ENCODE measurements around the gene MED13L. TPM values are rescaled to one million over a fixed set of nuclear protein-coding genes. Genes with fewer than 3 reads are reported as not detected.

The MED13L gene
- polyA plus RNA-seq, 4 donors = 9.8 to 74.0 (median 14.3) TPM

DNA sequence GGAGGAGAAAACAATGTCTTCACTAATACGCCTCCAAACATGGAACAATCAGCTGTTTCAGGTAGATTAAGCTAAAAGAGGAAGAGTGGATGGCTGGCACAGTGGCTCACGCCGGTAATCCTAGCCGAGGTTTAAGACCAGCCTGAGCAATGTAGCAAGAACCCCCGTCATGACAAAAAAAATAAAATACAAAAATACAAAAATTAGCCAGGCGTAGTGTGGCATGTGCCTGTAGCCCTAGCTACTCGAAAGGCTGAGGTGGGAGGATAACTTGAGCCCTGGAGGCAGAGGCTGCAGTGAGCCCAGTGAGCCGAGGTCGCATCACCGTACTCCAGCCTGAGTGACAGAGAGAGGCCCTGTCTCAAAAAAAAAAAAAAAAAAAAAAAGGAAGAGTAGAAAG lies 1.2 kb upstream of the MED13L start:
- H3K36me3 ChIP-seq (ENCODE audit: control insufficient read depth in 3 of 3, insufficient read depth in 2 of 3, low read depth in 1 of 3, low read length in 3 of 3) = no peaks in the 10 kb centered on the region
- DNase-seq (no peak), FAIRE-seq (no peak)
- no peak overlapping the region for H3K4me3 ChIP-seq (ENCODE audit: low read depth in 1 of 3, low read length in 3 of 3)
- H3K4me1 ChIP-seq (ENCODE audit: control insufficient read depth in 3 of 3, insufficient read depth in 2 of 3, low read depth in 1 of 3, low read length in 2 of 3) = peaks cover 0 to 10% (median 4%) of the 10 kb centered on the region in 3 donors
- no peak overlapping the region for H3K27ac ChIP-seq (ENCODE audit: low read depth in 1 of 3, low read length in 2 of 3)
- 85 to 91% (median 90%) methylated on average over 10 of the region's 10 CpGs for WGBS, 3 donors
- no peaks in the 10 kb centered on the region for H3K27me3 ChIP-seq (ENCODE audit: control insufficient read depth in 3 of 3, insufficient read depth in 3 of 3, low read length in 3 of 3)
- no peaks in the 10 kb centered on the region for H3K9me3 ChIP-seq (ENCODE audit: control insufficient read depth in 2 of 2, insufficient read depth in 1 of 2, low read depth in 1 of 2, low read length in 1 of 2)

DNA sequence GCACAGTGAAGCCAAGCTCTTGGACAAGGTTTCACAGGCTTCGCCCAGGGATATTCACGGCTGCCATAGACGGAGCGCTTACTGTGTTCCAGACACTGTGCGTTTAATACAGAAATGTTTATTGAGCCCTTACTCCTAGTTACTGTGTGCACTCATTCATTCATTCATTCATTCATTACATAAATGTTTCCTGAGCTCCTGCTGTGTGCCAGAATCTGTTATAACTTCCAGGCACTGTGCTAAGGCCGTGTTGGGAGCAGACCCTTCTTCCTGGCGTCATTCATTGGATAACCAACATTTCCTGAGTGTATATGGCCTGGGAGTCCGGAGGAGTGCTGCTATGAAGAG lies 760 bp upstream of the MED13L start:
- FAIRE-seq (no peak), DNase-seq (no peak)
- H3K27ac ChIP-seq (ENCODE audit: low read depth in 1 of 3, low read length in 2 of 3) = peak overlapping the region in 1 of 3 donors; percentile 25
- no peaks in the 10 kb centered on the region for H3K27me3 ChIP-seq (ENCODE audit: control insufficient read depth in 3 of 3, insufficient read depth in 3 of 3, low read length in 3 of 3)
- WGBS, 3 donors = 54 to 60% (median 57%) methylated on average over 8 of the region's 8 CpGs
- peak overlapping the region in 2 of 3 donors; percentile 24 to 97 for H3K4me3 ChIP-seq (ENCODE audit: low read depth in 1 of 3, low read length in 3 of 3)
- no peaks in the 10 kb centered on the region for H3K36me3 ChIP-seq (ENCODE audit: control insufficient read depth in 3 of 3, insufficient read depth in 2 of 3, low read depth in 1 of 3, low read length in 3 of 3)
- H3K4me1 ChIP-seq (ENCODE audit: control insufficient read depth in 3 of 3, insufficient read depth in 2 of 3, low read depth in 1 of 3, low read length in 2 of 3) = peaks cover 0 to 10% (median 4%) of the 10 kb centered on the region in 3 donors
- no peaks in the 10 kb centered on the region for H3K9me3 ChIP-seq (ENCODE audit: control insufficient read depth in 2 of 2, insufficient read depth in 1 of 2, low read depth in 1 of 2, low read length in 1 of 2)

DNA sequence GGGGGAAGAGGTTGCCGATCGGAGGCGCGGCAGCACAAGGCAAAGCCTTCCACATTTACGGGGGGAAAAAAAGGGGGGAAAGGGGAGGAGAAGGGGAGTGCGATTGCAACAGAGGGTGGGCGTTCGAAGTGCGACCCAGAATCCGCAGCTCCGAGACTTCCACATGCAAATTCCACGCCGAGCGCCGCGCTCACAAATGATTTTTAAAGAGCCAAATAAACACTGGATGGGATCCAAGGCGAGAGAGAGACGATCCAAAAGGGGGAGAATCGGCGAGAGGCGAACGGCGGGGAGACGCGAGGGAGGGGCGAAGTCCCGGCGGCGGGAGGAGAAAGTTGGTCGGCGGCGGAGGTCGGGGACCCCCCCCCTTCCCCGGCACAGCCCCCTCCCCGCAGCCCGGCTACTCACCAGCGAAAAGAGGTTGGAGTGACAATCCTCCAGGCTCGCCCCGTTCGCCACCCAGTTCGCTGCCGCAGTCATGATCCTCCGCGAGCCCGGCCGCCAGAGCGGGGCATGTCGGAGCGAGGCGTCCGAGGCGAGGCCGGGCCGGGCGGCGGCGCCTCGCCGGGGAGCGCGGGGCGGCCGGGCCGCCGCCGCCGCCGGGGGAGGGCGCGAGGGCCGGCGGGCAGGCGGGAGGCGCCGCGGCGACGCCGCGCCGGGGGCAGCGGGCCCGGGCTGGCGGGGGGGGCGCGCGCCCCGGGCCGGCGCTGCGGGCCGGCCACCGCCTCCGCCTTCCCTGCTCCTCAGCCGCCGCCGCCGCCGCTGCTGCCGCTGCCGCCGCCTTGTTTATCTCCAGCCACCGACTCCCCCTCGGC lies 634 bp downstream of the MED13L start:
- Histone ChIP-seq H3K9me3 (ENCODE audit: control insufficient read depth in 2 of 2, insufficient read depth in 1 of 2, low read depth in 1 of 2, low read length in 1 of 2) (no peaks in the 10 kb centered on the region), H3K4me1 (ENCODE audit: control insufficient read depth in 3 of 3, insufficient read depth in 2 of 3, low read depth in 1 of 3, low read length in 2 of 3) (peaks cover 0 to 5% (median 0%) of the 10 kb centered on the region in 3 donors), H3K27ac (ENCODE audit: low read depth in 1 of 3, low read length in 2 of 3) (peak overlapping the region; percentile 84 to 96 (median 86)), H3K27me3 (ENCODE audit: control insufficient read depth in 3 of 3, insufficient read depth in 3 of 3, low read length in 3 of 3) (no peaks in the 10 kb centered on the region), H3K36me3 (ENCODE audit: control insufficient read depth in 3 of 3, insufficient read depth in 2 of 3, low read depth in 1 of 3, low read length in 3 of 3) (no peaks in the 10 kb centered on the region), H3K4me3 (ENCODE audit: low read depth in 1 of 3, low read length in 3 of 3) (peak overlapping the region; percentile 86 to 97 (median 94))
- FAIRE-seq (no peak), DNase-seq (peak; percentile 72 to 85)
- 0 to 1% (median 1%) methylated on average over 42 to 103 of the region's 104 CpGs for WGBS, 3 donors

DNA sequence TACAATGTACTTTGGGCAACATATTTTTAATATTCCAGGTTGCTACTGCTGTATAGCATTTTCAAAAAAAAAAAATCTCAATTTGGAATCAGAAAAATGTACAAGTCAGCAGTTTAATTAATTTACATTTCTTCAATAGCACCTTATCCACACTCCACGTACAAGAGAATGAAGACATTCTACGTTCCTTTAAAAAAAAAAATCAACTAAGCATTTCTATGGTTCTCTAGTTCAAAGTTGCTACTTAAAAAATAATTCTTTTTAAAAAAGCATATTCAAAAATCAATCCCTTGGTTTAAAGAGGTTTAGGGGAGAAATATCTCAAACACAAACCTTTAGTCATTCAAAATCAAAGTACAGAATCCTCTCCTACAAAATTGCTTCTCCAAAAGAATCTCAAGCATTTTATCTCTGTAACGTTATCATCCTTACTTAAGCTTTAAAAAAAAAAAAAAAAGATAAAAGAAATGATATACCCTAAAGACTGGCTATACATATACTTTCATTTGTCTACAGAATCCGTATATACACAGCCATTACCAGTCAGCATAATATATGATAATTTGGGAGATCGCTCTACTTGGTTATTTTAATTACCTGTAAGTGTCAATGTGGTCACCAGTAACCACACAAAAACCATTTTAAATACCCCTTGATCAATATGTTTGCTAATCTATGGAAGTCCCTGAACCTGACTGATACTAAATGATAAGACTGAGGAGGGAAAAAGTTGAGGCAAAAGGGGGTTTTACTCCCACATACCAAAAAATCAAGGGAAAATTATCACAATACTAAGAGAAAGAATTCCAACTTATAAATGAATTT lies 2.7 kb downstream of the MED13L start:
- DNase-seq (no peak), FAIRE-seq (no peak)
- Histone ChIP-seq H3K4me1 (ENCODE audit: control insufficient read depth in 3 of 3, insufficient read depth in 2 of 3, low read depth in 1 of 3, low read length in 2 of 3) (no peaks in the 10 kb centered on the region), H3K4me3 (ENCODE audit: low read depth in 1 of 3, low read length in 3 of 3) (no peak overlapping the region), H3K9me3 (ENCODE audit: control insufficient read depth in 2 of 2, insufficient read depth in 1 of 2, low read depth in 1 of 2, low read length in 1 of 2) (no peaks in the 10 kb centered on the region), H3K27me3 (ENCODE audit: control insufficient read depth in 3 of 3, insufficient read depth in 3 of 3, low read length in 3 of 3) (no peaks in the 10 kb centered on the region), H3K36me3 (ENCODE audit: control insufficient read depth in 3 of 3, insufficient read depth in 2 of 3, low read depth in 1 of 3, low read length in 3 of 3) (no peaks in the 10 kb centered on the region), H3K27ac (ENCODE audit: low read depth in 1 of 3, low read length in 2 of 3) (no peak overlapping the region)
- WGBS, 3 donors = 23 to 40% (median 39%) methylated on average over 5 of the region's 5 CpGs

DNA sequence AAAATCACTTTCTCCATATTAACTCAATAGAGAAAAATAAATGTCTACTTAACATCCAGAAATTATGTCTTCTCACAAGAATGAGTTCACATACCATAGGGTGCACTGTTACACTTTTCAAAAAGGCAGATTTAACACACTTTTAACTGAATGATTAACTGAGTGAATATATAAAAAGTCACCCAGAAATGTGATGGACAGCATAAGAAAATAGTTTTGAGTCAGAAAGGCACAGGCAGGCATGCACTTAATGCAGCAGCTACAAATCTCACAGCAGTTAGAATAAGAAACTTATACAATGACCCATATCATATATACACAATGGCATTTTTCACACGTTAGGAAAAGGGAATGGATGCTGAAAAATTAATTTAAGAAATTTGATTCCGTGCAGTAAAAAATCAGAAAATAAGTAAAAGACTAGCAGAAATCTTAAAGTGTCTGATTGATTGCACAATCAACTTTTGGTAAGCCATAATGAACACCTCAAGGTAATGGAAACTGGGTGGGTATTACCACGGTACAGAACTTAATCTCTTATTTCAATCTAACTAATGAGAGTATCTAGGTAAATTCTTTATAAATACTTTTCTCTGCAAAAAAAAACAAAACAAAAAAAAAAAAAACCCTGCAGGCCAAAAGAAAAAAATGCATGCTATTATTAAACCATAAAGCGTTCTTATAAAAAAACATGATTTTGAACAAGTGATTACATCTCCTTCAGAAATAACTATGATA lies 3.5 kb downstream of the MED13L start:
- DNase-seq (no peak), FAIRE-seq (no peak)
- Histone ChIP-seq H3K27me3 (ENCODE audit: control insufficient read depth in 3 of 3, insufficient read depth in 3 of 3, low read length in 3 of 3) (no peaks in the 10 kb centered on the region), H3K36me3 (ENCODE audit: control insufficient read depth in 3 of 3, insufficient read depth in 2 of 3, low read depth in 1 of 3, low read length in 3 of 3) (no peaks in the 10 kb centered on the region), H3K4me1 (ENCODE audit: control insufficient read depth in 3 of 3, insufficient read depth in 2 of 3, low read depth in 1 of 3, low read length in 2 of 3) (no peaks in the 10 kb centered on the region), H3K4me3 (ENCODE audit: low read depth in 1 of 3, low read length in 3 of 3) (no peak overlapping the region), H3K9me3 (ENCODE audit: control insufficient read depth in 2 of 2, insufficient read depth in 1 of 2, low read depth in 1 of 2, low read length in 1 of 2) (no peaks in the 10 kb centered on the region), H3K27ac (ENCODE audit: low read depth in 1 of 3, low read length in 2 of 3) (no peak overlapping the region)
- 40 to 49% (median 43%) methylated on average over 4 of the region's 4 CpGs for WGBS, 3 donors

DNA sequence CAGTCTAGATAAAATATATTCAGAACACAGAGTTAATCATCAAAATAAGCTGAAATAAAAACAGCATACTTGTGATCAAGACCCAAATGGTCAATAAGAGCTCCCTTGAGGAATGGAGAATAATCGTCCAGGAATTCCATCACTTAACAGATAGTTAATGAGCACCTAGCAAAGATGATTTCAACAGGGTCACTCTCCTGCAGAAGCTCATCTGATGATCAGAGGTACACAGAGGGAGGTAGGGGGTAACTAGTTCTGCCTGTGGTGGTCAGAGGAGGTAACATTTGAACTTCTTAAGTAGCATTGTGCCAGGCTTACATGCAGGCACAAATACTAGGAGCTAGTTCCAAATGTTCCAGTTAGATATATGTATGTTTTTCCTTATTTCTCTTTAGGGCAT lies 9.5 kb downstream of the MED13L start:
- FAIRE-seq = no peak

DNA sequence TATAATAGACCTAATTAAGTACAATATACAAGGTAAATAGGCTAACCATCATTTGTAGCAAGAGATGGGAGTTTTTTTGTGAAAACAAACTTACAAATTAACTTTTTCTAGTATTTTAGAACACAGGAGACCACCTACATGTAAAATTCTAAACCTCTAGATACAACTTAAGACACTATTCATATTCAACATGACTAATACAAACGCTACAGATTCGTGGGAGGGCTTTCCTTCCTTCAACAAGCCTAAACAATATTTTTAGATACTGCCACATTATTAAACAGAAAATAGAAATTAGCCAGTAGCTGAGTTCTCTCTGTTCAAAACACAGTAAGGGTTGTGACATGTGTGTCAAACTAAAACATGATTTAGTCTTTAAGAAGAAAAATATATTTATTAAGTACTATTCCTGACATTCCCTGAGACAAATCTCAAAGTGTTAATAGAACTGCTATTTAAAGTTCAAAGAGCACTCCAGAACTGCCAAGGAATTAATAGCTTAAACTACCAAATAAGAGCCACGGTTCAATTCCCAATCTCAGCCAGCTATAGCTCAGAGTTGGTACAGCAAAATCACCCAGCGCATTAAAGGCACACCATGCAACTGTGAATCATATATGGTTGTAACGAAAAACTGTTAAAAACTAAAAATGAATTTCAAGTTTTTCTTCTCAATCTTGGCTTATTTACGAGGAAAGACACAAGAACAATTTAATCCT lies 10.7 kb downstream of the MED13L start:
- no peaks in the 10 kb centered on the region for H3K36me3 ChIP-seq (ENCODE audit: control insufficient read depth in 3 of 3, insufficient read depth in 2 of 3, low read depth in 1 of 3, low read length in 3 of 3)

More for the DNA sequence above, 9.5 kb downstream of the MED13L start:
- H3K9me3 ChIP-seq (ENCODE audit: control insufficient read depth in 2 of 2, insufficient read depth in 1 of 2, low read depth in 1 of 2, low read length in 1 of 2) = no peaks in the 10 kb centered on the region
- no peaks in the 10 kb centered on the region for H3K27me3 ChIP-seq (ENCODE audit: control insufficient read depth in 3 of 3, insufficient read depth in 3 of 3, low read length in 3 of 3)
- H3K4me3 ChIP-seq (ENCODE audit: low read depth in 1 of 3, low read length in 3 of 3) = no peak overlapping the region
- 15 to 57% (median 47%) methylated on average over 1 of the region's 1 CpG for WGBS, 3 donors
- peaks cover 4 to 24% (median 18%) of the 10 kb centered on the region in 3 donors for H3K4me1 ChIP-seq (ENCODE audit: control insufficient read depth in 3 of 3, insufficient read depth in 2 of 3, low read depth in 1 of 3, low read length in 2 of 3)
- DNase-seq = no peak
- H3K36me3 ChIP-seq (ENCODE audit: control insufficient read depth in 3 of 3, insufficient read depth in 2 of 3, low read depth in 1 of 3, low read length in 3 of 3) = no peaks in the 10 kb centered on the region
- H3K27ac ChIP-seq (ENCODE audit: low read depth in 1 of 3, low read length in 2 of 3) = no peak overlapping the region

More for the DNA sequence above, 10.7 kb downstream of the MED13L start:
- Histone ChIP-seq H3K27me3 (ENCODE audit: control insufficient read depth in 3 of 3, insufficient read depth in 3 of 3, low read length in 3 of 3) (no peaks in the 10 kb centered on the region), H3K4me3 (ENCODE audit: low read depth in 1 of 3, low read length in 3 of 3) (no peak overlapping the region), H3K27ac (ENCODE audit: low read depth in 1 of 3, low read length in 2 of 3) (no peak overlapping the region), H3K9me3 (ENCODE audit: control insufficient read depth in 2 of 2, insufficient read depth in 1 of 2, low read depth in 1 of 2, low read length in 1 of 2) (no peaks in the 10 kb centered on the region), H3K4me1 (ENCODE audit: control insufficient read depth in 3 of 3, insufficient read depth in 2 of 3, low read depth in 1 of 3, low read length in 2 of 3) (peaks cover 4 to 24% (median 18%) of the 10 kb centered on the region in 3 donors)
- DNase-seq = peak in 1 of 2 donors; percentile 26
- FAIRE-seq = no peak
- WGBS, 3 donors = 23 to 42% (median 25%) methylated on average over 6 of the region's 6 CpGs

All from small intestine (tissue), 7 donors.